OCI-LY1 (cell line): Measurements from ENCODE around the gene HCFC1.

Source experiments
- H2AFZ ChIP-seq: fragments of 200-600 bp; sonication (generic), shearing (Covaris generic); 2 replicates; pipeline ENCODE4 v1.6.0; 2014; ENCODE audit warnings: antibody characterized with exemption, mild to moderate bottlenecking, low read length
- H3F3A ChIP-seq: fragments of 200-600 bp; sonication (generic), shearing (Covaris generic); 2 replicates; pipeline ENCODE4 v1.6.0; 2014; ENCODE audit warnings: mild to moderate bottlenecking, antibody characterized with exemption, low read length, moderate library complexity; ENCODE audit not compliant: insufficient read depth
- H3K27ac ChIP-seq: fragments of 200-600 bp; sonication (generic); 2 replicates; pipeline ENCODE4 v1.5.1; 2014; ENCODE audit warnings: low read length, mixed run types, mild to moderate bottlenecking, low read depth; ENCODE audit not compliant: poor library complexity, severe bottlenecking
- H3K27me3 ChIP-seq: fragments of 200-600 bp; sonication (generic); 2 replicates; pipeline ENCODE4 v1.6.0; 2014; ENCODE audit warnings: antibody characterized with exemption, mild to moderate bottlenecking, low read length, moderate library complexity; ENCODE audit not compliant: insufficient read depth
- H3K36me3 ChIP-seq: fragments of 200-600 bp; sonication (generic); 2 replicates; pipeline ENCODE4 v1.6.1; 2014; ENCODE audit warnings: mild to moderate bottlenecking, antibody characterized with exemption, low read length, moderate library complexity, mixed read lengths; ENCODE audit not compliant: insufficient read depth
- H3K4me1 ChIP-seq: fragments of 200-600 bp; sonication (generic); 2 replicates; pipeline ENCODE4 v1.5.1; 2014; ENCODE audit warnings: mild to moderate bottlenecking, low read length, moderate library complexity; ENCODE audit not compliant: insufficient read depth, severe bottlenecking
- H3K4me2 ChIP-seq: fragments of 200-600 bp; sonication (generic), shearing (Covaris generic); 2 replicates; pipeline ENCODE4 v1.6.1; 2014; ENCODE audit warnings: low read length
- H3K4me3 ChIP-seq: fragments of 200-600 bp; sonication (generic); 2 replicates; pipeline ENCODE4 v1.5.1; 2014; ENCODE audit warnings: low read length, low read depth, mild to moderate bottlenecking, mixed read lengths; ENCODE audit not compliant: poor library complexity, severe bottlenecking
- H3K79me2 ChIP-seq: fragments of 200-600 bp; shearing (Covaris generic); 2 replicates; pipeline ENCODE4 v1.6.1; 2016; ENCODE audit warnings: mixed run types, low read length, mixed read lengths; ENCODE audit not compliant: insufficient read depth
- H3K9ac ChIP-seq: fragments of 200-600 bp; sonication (generic), shearing (Covaris generic); 2 replicates; pipeline ENCODE4 v1.6.1; 2014; ENCODE audit warnings: mild to moderate bottlenecking, low read length, mixed read lengths
- H3K9me2 ChIP-seq: fragments of 200-600 bp; sonication (generic), shearing (Covaris generic); 2 replicates; pipeline ENCODE4 v1.6.1; 2014; ENCODE audit warnings: low read depth, mild to moderate bottlenecking, low read length, mixed read lengths
- H3K9me3 ChIP-seq: fragments of 200-600 bp; shearing (Covaris generic); 2 replicates; pipeline ENCODE4 v1.6.1; 2014; ENCODE audit warnings: low read length, mixed read lengths
- H4K20me1 ChIP-seq: fragments of 200-600 bp; sonication (generic), shearing (Covaris generic); 2 replicates; pipeline ENCODE4 v1.6.0; 2016; ENCODE audit warnings: mild to moderate bottlenecking, low read length; ENCODE audit not compliant: insufficient read depth
- CTCF ChIP-seq: fragments of 200-600 bp; sonication (generic), shearing (Covaris generic); IDR thresholded peaks from 2 replicates; pipeline ENCODE4 v1.5.1; 2017; ENCODE audit warnings: mild to moderate bottlenecking, antibody characterized with exemption, low read length, moderate library complexity, mixed read lengths
- EZH2 ChIP-seq: fragments of 200-600 bp; sonication (generic), shearing (Covaris generic); IDR thresholded peaks from 2 replicates; pipeline ENCODE4 v1.8.0; 2017; ENCODE audit warnings: borderline replicate concordance, mixed run types, mild to moderate bottlenecking, antibody characterized with exemption, low read length, moderate library complexity, mixed read lengths

Gene HCFC1

GRCh38 chrX:153922932-153923857, 48.4 kb downstream of the HCFC1 start:
- Histone ChIP-seq H3K36me3 (peaks cover 30% of the 10 kb centered on the region), H4K20me1 (no peaks in the 10 kb centered on the region), H3K9me3 (no peaks in the 10 kb centered on the region), H3K4me2 (peak overlapping the region; percentile 6; the same call in 1 of the 2 replicates), H3K27me3 (no peaks in the 10 kb centered on the region), H3K9me2 (no peaks in the 10 kb centered on the region), H3K4me3 (peak overlapping the region; percentile 95), H3K27ac (peak overlapping the region; percentile 100), H3F3A (no peaks in the 10 kb centered on the region), H3K79me2 (no peaks in the 10 kb centered on the region), H3K9ac (no peak overlapping the region; the same call in 1 of the 2 replicates), H2AFZ (no peak overlapping the region), H3K4me1 (peaks cover 45% of the 10 kb centered on the region)
- TF ChIP-seq EZH2 (no peak), CTCF (peak; percentile 36)

- H3K9me2 ChIP-seq: no peaks in the 10 kb centered on the region
- no peak overlapping the region for H3K4me2 ChIP-seq
- no peaks in the 10 kb centered on the region for H3K27me3 ChIP-seq
- no peak overlapping the region for H3K9ac ChIP-seq
- no peak for TF ChIP-seq CTCF
- TF ChIP-seq EZH2: no peak
- H3K79me2 ChIP-seq: no peaks in the 10 kb centered on the region
- H3K4me1 ChIP-seq: peaks cover 36% of the 10 kb centered on the region
- H3K36me3 ChIP-seq: peaks cover 37% of the 10 kb centered on the region
- no peaks in the 10 kb centered on the region for H4K20me1 ChIP-seq
- H3K27ac ChIP-seq: no peak overlapping the region
- H3F3A ChIP-seq: no peaks in the 10 kb centered on the region
- H2AFZ ChIP-seq: no peak overlapping the region
- H3K9me3 ChIP-seq: no peaks in the 10 kb centered on the region
- no peak overlapping the region for H3K4me3 ChIP-seq
Measured at GRCh38 chrX:153921511-153922446, 49.8 kb downstream of the HCFC1 start.

GRCh38 chrX:153921070-153921469, 50.5 kb downstream of the HCFC1 start:
- Histone ChIP-seq H3K4me2 (no peak overlapping the region), H4K20me1 (no peaks in the 10 kb centered on the region), H3K79me2 (no peaks in the 10 kb centered on the region), H3K9ac (no peak overlapping the region), H3K9me2 (no peaks in the 10 kb centered on the region), H3K27ac (no peak overlapping the region), H2AFZ (no peak overlapping the region), H3K4me3 (no peak overlapping the region), H3K4me1 (peaks cover 31% of the 10 kb centered on the region), H3K36me3 (peaks cover 41% of the 10 kb centered on the region), H3F3A (no peaks in the 10 kb centered on the region), H3K9me3 (no peaks in the 10 kb centered on the region), H3K27me3 (no peaks in the 10 kb centered on the region)
- no peak for TF ChIP-seq CTCF
- no peak for TF ChIP-seq EZH2
